GM18861 (cell line): ENCODE results near the gene MRPS27.

Experiments
- ATAC-seq: cut with Tn5 transposase; IDR thresholded peaks from one replicate; pipeline ENCODE4 v1.9.1; 2021; ENCODE audit not compliant: unreplicated experiment

The MRPS27 gene

GRCh38 chr5:72292411-72292810, 27.6 kb downstream of the MRPS27 start:
- no peak for ATAC-seq

DNA sequence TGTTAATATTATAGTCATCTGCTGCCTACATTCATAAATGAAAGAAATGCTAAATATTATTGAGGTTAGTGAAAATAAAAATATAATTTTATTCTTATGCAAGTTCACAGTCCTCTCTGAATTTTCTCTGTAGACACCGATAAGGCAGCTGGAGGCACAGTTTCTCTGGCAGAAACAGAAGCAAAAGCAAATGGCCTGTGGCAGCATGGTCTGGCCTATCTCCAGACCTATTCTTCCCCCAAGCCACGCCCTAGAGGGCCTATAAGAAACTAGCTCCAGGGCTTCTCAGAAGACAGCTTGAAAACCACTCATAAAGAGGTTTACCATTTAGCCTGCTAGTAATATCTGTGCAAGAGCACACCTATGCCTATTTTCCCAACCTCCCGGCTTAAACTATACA, 28.4 kb downstream of the MRPS27 start:
- ATAC-seq = no peak

DNA sequence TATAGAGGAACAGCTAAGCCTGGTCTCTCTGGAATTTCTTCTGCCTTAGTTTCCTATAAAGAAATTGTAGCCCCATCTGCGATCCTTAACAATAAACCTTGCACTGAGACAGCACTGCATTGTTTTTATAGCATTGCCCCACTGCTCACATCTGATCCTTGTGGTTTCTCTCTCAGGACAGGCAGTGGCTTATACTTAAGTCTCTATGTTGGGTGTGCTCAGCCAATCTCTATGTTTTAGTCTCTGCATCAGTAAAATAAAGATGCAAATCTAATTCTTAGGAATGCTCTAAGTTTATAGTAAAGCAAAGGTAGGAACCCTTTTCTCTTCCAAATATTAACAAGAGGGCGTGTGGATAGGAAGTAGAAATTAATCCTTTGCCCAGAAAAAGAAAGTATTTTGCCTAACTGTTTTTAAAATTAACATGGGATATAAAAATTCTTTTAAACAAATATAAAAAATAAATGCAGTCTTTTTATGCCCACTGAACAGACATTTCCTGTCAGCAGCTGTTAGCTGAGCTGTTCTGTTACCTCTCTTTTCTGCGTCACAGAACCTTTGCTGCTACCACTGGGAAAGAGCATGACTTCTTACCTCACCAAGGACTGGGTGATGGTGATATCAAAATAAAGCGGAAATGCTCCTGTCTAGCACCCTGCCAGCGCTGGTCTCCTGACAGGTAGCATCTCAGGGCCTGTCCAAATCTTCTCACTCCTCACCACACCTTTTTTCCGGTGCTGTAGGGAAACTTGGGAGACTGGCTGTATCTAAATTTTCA, 29.5 kb downstream of the MRPS27 start:
- peak; percentile 37 for ATAC-seq

GRCh38 chr5:72288924-72289323, 31.1 kb downstream of the MRPS27 start:
- no peak for ATAC-seq

DNA sequence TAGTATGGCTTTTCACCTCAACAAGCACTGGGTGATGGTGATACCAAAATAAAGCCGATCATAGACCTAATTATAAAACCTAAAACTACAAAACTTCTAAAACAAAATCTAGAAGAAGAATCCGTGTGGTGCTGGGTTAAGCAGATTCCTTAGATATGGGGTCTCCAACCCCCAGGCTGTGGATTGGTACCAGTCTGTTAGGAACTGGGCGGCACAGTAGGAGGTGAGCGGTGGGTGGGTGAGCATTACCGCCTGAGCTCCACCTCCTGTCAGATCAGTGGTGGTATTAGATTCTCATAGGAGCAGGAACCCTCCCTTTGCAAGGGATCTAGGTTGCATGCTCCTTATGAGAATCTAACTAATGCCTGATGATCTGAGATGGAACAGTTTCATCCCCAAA, 33.2 kb downstream of the MRPS27 start:
- ATAC-seq = no peak

GRCh38 chr5:72285424-72285821, 34.6 kb downstream of the MRPS27 start:
- ATAC-seq = no peak

DNA sequence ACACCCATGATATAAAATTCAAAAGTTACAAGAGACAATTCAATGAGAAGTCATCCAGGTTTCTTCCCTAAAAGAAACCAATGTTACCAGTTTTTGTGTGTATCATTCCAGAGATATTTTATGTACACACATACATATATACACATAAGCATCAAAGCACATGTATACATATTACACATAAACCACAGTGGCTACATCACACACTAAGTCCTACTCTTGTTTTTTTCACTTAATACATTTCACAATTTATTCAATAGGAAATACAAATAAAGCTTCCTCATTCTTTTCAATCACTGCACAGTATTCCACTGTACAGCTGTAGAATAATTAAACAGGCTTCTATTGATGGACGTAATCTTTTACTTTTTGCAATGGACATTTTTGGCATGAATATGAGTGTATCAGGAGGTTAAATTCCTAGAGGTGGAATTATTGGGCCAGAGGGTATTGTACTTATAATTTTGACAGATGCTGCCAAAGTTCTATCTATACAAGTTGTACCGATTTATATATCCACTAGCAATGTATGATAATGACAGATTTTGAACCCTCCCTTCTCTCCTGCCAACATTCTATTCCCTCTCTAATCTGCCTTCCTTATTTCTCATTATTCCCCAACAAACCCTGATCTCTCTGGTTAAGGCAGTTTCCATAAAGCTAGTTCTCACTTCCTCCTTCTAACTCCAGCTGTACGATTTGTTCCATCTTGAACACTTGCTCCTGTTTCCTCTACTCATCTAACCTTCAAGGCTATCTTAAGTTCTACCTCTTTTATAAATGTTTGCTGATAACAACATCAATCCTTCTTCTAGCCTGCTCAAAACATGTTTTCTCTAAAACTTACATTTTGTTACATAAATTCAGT, 35.2 kb downstream of the MRPS27 start:
- ATAC-seq = no peak

DNA sequence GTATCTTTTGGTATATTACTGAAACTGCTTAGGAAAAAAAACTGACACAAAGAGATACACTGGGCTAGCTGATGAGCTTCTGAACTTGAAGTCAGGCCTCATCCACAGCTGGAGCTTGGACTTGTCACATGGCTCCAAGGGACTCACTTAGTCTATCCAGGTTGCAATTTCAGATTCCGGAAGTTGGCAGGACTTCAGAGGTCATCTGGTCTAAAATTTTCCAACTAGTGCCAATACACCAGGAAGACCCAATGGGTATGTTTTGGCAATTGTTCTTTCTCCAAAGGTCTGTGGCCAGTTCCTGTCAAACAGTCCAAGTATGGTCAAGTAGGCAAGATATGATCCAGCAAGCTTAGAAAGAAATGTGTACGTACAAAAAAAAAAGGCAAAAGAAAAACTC, 36.7 kb downstream of the MRPS27 start:
- no peak for ATAC-seq

DNA sequence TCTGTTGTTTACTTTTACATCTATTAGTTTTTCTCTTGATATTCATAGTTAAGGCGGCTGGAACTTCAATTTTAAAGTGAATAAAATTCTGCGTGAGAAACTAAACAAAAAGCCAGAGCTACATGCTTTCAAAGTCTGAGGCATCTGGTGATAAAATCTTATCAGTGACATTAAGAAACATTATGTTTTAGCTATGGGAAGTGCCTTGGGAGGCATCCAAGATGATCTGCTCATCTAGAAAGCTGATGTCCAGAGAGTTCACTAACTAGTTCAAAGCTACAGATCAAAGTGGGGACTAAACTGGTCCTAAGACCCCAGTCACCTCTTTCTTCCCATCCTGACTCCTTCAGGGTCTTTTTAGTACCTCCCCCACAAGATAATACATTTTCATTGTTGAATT, 37.2 kb downstream of the MRPS27 start:
- ATAC-seq = no peak

DNA sequence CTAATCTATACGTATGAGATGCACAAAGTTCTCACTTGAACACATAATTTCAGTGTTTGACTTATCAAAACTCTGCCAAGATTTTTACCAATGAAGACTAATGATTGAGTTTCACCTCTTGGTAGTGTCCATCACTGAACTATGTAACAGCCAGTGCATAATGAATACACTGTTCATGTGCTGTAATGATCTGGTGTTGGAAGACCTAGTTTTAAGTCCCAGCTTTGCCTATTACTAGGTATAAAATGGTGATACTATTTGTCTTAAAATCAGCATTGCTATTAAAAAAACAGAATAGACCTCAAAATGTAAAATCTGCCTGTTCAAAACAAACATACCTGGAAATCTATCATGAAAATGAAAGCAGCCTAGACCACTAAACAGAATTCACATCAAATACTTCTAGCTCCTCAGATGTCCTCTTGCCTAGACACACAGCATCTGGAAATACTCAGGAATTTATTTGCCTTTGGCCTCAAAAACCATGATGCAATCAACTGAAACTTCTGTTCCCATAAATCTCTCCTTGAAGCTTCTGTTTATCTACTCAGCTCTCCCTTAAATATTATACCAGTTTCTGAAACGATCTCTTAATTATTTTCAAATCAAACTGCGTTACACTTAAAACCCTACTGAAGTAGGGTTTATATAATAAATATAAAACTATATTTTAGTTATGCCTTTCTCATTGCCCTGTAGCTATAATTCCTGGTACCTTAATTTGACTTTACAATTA, 38.1 kb downstream of the MRPS27 start:
- no peak for ATAC-seq

DNA sequence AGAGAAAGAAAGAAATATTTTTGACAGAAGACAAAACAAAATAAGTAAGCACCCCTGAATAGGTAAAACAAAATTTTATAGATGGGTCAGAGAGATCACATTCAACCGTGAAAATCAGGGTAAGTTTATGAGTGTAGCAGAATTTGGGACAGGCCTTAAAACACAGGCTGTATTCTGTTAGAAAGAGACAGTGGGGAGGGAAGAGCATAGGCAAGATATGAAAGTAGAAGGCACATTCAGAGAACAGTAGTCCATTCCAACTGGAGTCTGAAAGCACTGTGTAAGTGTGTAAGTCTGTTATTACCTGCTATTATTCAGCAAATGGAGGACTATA, 38.6 kb downstream of the MRPS27 start:
- ATAC-seq = no peak

- no peak for ATAC-seq
These were observed 39.4 kb downstream of the MRPS27 start for GRCh38 chr5:72280581-72281069.

GRCh38 chr5:72276219-72276752, 43.8 kb downstream of the MRPS27 start:
- ATAC-seq = no peak

DNA sequence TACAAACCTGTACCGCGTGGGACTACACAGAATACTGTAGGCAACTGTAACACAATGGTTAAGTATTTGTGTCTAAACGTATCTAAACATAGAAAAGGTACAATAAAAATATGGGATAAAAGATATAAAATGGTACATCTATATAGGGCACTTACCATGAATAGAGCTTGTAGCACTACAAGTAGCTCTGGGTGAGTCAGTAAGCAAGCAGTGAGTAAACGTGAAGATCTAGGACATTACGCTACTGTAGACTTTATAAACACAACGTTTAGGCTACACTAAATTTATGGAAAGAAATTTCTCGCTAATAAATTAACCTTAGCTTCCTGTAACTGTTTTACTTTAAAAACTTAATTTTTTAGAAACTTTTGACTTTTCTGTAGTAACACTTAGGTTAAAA, 46.5 kb downstream of the MRPS27 start:
- ATAC-seq = no peak

DNA sequence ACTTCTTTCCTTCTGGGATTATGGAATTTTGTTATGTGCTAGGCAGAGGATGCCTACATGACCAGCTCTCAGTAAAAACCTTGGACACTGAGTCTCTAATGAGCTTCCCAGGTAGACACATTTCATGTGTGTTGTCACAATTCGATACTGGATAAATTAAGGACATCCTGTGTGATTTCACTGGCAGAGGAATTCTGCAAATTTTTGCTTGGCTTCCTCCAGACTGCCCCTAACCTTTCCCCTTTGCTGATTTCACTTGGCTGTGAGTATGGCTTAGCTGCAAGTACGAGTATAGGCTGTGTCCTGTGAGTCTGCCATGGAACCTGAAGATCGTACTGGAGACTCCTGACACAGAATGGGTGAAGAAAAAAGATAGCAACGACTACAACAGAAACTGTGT, 47.6 kb downstream of the MRPS27 start:
- no peak for ATAC-seq

DNA sequence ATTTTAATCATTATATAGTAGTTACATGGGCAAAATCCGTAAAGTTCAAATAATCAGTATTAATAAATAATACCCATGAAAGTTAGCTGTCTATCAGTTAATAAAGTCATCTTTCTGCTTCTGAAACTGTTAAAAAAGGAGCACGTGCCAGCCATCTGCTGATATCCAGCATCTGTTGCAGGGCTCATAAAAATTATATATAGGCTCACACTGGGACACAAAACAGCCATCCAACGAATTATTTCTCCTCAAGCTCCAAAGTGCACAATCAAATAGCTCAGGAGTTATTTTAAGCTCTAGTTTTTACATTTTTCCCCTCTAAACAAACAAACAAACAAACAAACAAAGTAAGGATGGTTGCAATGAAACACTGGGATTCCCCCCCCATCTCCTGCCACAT, 48.3 kb downstream of the MRPS27 start:
- no peak for ATAC-seq

DNA sequence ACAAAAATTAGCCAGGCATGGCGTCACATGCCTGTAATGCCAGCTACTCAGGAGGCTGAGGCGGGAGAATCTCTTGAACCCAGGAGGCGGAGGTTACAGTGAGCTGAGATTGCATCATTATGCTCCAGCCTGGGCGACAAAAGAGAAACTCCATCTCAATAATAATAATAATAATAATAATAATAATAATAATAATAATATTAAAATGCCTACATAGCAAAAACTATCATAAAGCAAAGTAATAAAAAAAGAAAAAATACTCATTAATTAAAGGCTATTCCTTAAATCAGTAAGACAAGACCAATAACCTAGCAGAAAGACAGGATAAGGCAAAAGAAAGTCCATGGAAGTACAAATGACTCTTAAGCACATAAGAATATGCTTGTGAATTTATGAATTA, 50.0 kb downstream of the MRPS27 start:
- ATAC-seq = no peak

DNA sequence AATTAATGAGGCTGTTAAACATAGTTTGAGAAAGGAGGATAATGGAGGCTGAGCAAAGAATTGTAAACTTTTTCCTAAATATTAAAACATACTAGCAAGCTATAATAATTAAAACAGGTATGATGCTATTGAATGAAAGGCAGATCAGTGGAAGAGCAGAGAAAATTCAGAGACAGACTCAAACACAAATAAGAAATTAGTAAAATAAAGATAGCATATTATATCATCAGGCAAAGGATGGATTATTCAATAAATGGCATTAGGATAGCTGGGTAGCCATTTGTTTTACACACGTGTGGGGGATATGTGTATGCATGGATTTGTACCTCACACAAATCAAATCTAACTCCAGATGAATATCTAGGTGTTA, 50.6 kb downstream of the MRPS27 start:
- ATAC-seq = no peak

DNA sequence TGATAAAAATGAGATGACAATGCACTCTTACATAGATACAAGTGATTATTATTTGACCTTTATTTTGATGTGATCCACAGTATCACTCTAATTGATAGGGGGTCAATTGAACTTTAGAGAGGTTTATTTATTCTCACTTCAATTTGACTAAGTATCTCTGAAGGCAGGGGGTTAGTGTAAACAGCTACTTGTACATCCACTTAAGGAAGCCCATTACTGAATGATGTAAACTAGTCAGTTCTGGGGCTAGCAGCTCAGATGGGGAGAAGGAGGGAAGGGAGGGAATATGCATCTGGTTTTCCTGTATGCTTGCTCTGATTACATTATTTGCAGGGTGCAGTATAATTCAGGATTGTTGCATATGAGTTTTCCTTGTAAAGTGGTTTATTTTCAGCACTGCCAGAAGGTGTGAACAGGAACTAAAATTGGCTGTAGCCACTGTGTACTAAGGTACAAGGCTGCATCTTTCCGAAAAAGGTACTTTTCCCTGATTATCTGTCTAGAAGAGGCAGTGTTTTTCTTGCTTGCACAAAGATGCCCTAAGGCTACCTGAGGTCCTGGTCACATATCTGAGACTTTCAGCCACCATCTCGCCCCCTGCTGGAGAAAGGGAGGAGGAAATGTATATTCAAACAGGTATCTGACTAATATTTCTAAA, 51.2 kb downstream of the MRPS27 start:
- no peak for ATAC-seq

DNA sequence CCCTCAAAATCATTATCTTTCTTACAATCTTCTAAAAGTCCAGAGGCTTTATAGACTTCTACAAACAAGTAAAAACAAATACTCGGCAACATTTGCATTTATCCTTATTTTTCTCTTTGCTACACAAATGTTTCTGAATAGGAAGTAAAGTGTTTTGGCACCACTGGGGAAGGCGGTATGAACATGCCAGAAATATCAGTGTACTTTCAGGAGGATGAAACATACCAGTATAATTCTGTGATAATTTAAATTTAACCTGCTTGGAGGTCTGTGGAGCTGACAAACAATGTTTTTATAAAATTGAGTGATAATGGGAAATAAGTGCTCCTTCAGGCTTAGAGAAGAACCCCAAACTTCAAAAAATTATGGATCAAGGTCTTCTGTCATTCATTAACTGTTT, 51.8 kb downstream of the MRPS27 start:
- no peak for ATAC-seq

DNA sequence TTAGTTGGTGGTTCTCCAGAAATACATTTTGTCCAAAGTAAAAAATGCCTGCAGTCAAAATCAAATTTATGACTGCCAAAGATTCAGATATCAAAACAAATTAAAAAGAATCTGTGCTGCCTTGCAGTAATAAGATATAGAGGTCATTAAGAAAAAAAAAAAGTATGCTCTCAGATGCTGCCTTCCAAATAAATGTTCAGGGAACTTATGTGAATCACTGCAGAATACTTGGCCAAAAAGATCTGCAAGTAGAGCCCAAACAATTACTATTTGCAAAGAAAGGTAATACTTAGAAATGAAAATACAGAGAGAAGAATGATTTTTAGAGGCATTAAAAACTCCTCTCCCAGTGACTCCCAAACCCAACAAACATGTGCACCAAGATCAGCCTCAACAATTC, 52.4 kb downstream of the MRPS27 start:
- ATAC-seq = no peak
